Neutrophil (primary cell): ENCODE data around the gene NET1.
"Not testable (repeated sequence)": the region's sequence is repeated elsewhere in the genome, so short reads cannot be mapped to it uniquely, and the experiment has no call there.

ENCODE experiments used
- H3K27ac ChIP-seq: fragments of 200-600 bp; sonication (generic); 2 replicates; pipeline ENCODE4 v1.5.1; 2016; ENCODE audit warnings: mild to moderate bottlenecking, moderate library complexity
- H3K27me3 ChIP-seq: fragments of 200-600 bp; sonication (generic); 2 replicates; pipeline ENCODE4 v1.6.0; 2016; ENCODE audit warnings: mild to moderate bottlenecking
- H3K36me3 ChIP-seq: fragments of 200-600 bp; sonication (generic); 2 replicates; pipeline ENCODE4 v1.5.1; 2017
- H3K4me1 ChIP-seq, 2 experiments: fragments of 200-600 bp in 1 of 2; sonication (generic) in 1 of 2; 1 replicate in 1 of 2; 2 replicates in 1 of 2; pipeline versions ENCODE4 v1.5.1 to v1.6.1; 2013 to 2016; ENCODE audit warnings: low read depth in 1 of 2, low read length in 1 of 2, mild to moderate bottlenecking in 1 of 2, moderate library complexity in 1 of 2; ENCODE audit not compliant: control insufficient read depth in 1 of 2, insufficient read depth in 1 of 2
- H3K4me3 ChIP-seq, 2 experiments: fragments of 200-600 bp in 1 of 2; sonication (generic) in 1 of 2; 1 replicate in 1 of 2; 2 replicates in 1 of 2; pipeline ENCODE4 v1.5.1; 2013 to 2016; ENCODE audit warnings: low read depth in 1 of 2, low read length in 1 of 2, mild to moderate bottlenecking in 1 of 2, moderate library complexity in 1 of 2
- H3K9me3 ChIP-seq: fragments of 200-600 bp; sonication (generic); 2 replicates; pipeline ENCODE4 v1.5.1; 2016
- TF ChIP-seq, protein P1 (sequence below): fragments of 200-600 bp; sonication (generic); IDR thresholded peaks from 2 replicates; pipeline ENCODE4 v1.5.1; 2016; ENCODE audit warnings: antibody characterized with exemption

The NET1 gene

GRCh38 chr10:5369362-5370158, 42.8 kb upstream of the NET1 start:
- no peaks in the 10 kb centered on the region for H3K36me3 ChIP-seq
- TF ChIP-seq, protein P1, sequence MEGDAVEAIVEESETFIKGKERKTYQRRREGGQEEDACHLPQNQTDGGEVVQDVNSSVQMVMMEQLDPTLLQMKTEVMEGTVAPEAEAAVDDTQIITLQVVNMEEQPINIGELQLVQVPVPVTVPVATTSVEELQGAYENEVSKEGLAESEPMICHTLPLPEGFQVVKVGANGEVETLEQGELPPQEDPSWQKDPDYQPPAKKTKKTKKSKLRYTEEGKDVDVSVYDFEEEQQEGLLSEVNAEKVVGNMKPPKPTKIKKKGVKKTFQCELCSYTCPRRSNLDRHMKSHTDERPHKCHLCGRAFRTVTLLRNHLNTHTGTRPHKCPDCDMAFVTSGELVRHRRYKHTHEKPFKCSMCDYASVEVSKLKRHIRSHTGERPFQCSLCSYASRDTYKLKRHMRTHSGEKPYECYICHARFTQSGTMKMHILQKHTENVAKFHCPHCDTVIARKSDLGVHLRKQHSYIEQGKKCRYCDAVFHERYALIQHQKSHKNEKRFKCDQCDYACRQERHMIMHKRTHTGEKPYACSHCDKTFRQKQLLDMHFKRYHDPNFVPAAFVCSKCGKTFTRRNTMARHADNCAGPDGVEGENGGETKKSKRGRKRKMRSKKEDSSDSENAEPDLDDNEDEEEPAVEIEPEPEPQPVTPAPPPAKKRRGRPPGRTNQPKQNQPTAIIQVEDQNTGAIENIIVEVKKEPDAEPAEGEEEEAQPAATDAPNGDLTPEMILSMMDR: no peak
- no peaks in the 10 kb centered on the region for H3K4me1 ChIP-seq
- no peak overlapping the region for H3K27ac ChIP-seq
- H3K27me3 ChIP-seq: peaks cover 19% of the 10 kb centered on the region
- no peaks in the 10 kb centered on the region for H3K9me3 ChIP-seq
- H3K4me3 ChIP-seq: no peak overlapping the region

- no peaks in the 10 kb centered on the region for H3K4me1 ChIP-seq
- H3K9me3 ChIP-seq: no peaks in the 10 kb centered on the region
- TF ChIP-seq, protein P1: no peak
- peaks cover 11% of the 10 kb centered on the region for H3K27me3 ChIP-seq
- no peak overlapping the region for H3K27ac ChIP-seq
- no peaks in the 10 kb centered on the region for H3K36me3 ChIP-seq
- H3K4me3 ChIP-seq: no peak overlapping the region
Observed at GRCh38 chr10:5370493-5371352, 41.6 kb upstream of the NET1 start.

GRCh38 chr10:5373307-5373706, 39.0 kb upstream of the NET1 start:
- H3K4me3 ChIP-seq: no peak overlapping the region
- TF ChIP-seq, protein P1: no peak
- H3K4me1 ChIP-seq: no peaks in the 10 kb centered on the region
- H3K9me3 ChIP-seq: no peaks in the 10 kb centered on the region
- H3K27me3 ChIP-seq: no peaks in the 10 kb centered on the region
- H3K27ac ChIP-seq: no peak overlapping the region
- H3K36me3 ChIP-seq: no peaks in the 10 kb centered on the region

GRCh38 chr10:5373891-5374611, 38.3 kb upstream of the NET1 start:
- H3K4me3 ChIP-seq: no peak overlapping the region
- H3K4me1 ChIP-seq: no peaks in the 10 kb centered on the region
- no peak overlapping the region for H3K27ac ChIP-seq
- TF ChIP-seq, protein P1: no peak
- H3K36me3 ChIP-seq: no peaks in the 10 kb centered on the region
- no peaks in the 10 kb centered on the region for H3K27me3 ChIP-seq
- H3K9me3 ChIP-seq: no peaks in the 10 kb centered on the region

DNA sequence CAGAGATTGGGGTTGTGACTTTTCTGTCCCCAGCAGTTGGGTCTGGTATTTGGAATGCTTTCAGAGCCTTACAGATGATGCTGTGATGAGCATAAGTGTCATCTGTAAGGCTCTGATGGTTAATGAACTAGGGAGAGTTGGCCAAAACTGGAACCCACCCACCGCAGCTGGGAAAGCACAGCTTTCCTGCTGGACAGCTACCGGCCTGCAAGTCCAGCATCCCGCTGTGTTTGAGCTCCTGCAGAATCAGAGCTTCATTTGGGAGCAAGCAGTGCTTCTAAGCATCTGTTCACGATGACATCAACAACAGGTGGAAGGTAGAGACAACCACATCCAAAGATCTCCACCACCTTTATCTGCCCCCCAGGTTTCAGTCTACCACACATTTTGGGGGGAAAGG, 35.9 kb upstream of the NET1 start:
- no peaks in the 10 kb centered on the region for H3K4me1 ChIP-seq
- no peak overlapping the region for H3K27ac ChIP-seq
- H3K4me3 ChIP-seq: no peak overlapping the region
- no peaks in the 10 kb centered on the region for H3K36me3 ChIP-seq
- TF ChIP-seq, protein P1: no peak
- H3K27me3 ChIP-seq: no peaks in the 10 kb centered on the region
- H3K9me3 ChIP-seq: no peaks in the 10 kb centered on the region

GRCh38 chr10:5379202-5379601, 33.2 kb upstream of the NET1 start:
- H3K4me3 ChIP-seq, H3K4me1 ChIP-seq, H3K9me3 ChIP-seq, H3K36me3 ChIP-seq, H3K27me3 ChIP-seq, H3K27ac ChIP-seq: not testable (repeated sequence)

DNA sequence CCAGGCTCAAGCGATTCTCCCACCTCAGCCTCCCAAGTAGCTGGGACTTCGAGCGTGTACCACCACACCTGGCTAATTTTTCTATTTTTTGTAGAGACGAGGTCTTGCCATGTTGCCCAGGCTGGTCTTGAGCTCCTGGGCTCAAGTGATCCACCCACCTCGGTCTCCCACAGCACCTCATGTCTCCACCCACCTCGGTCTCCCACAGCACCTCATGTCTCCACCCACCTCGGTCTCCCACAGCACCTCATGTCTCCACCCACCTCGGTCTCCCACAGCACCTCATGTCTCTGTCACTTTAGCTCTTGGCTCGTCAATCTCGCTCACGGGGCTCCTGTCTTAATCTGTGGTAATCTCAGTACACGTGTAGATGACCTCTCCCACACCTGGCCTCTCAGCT, 32.0 kb upstream of the NET1 start:
- not testable (repeated sequence) for H3K4me1 ChIP-seq, H3K27me3 ChIP-seq, H3K27ac ChIP-seq, H3K9me3 ChIP-seq, H3K36me3 ChIP-seq, H3K4me3 ChIP-seq
